ENCODE data around the gene HMG20A.

- TF ChIP-seq POLR2A (IDR thresholded peaks at IDR 0.05): no peak
- no peak for TF ChIP-seq POLR2AphosphoS5 (IDR thresholded peaks at IDR 0.05)
- TF ChIP-seq CTCF (IDR thresholded peaks at IDR 0.05): no peak
Observed at GRCh38 chr15:77411619-77411976, 9.1 kb upstream of the HMG20A start.
